NT2/D1 (cell line): Measurements from ENCODE around the gene MPEG1.

Experiments used
- SUZ12 ChIP-seq: IDR thresholded peaks from 2 replicates; pipeline ENCODE4 v1.6.1; 2011; ENCODE audit not compliant: insufficient read length, insufficient read depth; ENCODE audit errors: extremely low read depth
- ZNF274 ChIP-seq: IDR thresholded peaks from 2 replicates; pipeline ENCODE4 v1.6.1; 2011; ENCODE audit warnings: mild to moderate bottlenecking, low read depth, low read length

DNA sequence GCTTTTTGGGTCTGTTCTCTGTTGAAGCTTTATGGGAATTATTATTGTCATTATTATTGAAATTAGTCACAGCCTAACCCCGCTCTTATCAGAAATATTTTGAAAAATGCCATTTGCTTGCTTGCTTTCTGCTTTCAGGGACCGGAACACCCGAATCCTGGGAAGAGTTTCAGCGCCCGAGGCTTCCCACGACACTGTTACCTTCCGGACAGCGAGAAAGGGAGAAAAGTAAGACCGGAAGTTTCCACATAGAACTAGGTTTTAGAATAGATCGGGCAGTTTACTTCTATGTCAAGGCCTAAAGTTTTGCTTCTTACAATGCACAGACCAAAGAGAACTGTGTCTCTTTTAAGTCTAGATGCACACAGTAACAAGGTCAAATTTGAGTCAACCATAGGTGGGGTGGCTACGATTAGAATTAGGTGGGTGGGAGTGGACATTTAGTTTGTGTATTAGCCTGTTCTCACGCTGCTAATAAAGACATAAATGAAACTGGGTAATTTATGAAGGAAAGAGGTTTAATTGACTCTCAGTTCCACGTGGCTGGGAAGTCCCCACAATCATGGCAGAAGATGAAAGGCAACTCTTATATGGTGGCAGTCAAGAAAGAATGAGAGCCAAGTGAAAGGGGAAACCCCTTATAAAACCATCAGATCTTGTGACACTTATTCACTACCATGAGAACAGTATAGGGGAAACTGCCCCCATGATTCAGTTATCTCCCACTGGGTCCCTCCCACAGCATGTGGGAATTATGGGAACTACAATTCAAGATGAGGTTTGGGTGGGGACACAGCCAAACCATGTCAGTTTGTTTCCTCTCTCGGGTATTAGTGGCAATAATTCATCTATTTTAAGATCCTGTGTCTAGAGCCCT lies 12.9 kb downstream of the MPEG1 start:
- TF ChIP-seq ZNF274 (no peak), SUZ12 (no peak)
